Putamen (tissue), 1 donor: ENCODE measurements around the gene CFAP74.

Source experiments
- DNase-seq: peaks from one replicate; pipeline ENCODE4 v3.0.0-alpha.2; 2016; ENCODE audit warnings: low spot score

Gene CFAP74

DNA sequence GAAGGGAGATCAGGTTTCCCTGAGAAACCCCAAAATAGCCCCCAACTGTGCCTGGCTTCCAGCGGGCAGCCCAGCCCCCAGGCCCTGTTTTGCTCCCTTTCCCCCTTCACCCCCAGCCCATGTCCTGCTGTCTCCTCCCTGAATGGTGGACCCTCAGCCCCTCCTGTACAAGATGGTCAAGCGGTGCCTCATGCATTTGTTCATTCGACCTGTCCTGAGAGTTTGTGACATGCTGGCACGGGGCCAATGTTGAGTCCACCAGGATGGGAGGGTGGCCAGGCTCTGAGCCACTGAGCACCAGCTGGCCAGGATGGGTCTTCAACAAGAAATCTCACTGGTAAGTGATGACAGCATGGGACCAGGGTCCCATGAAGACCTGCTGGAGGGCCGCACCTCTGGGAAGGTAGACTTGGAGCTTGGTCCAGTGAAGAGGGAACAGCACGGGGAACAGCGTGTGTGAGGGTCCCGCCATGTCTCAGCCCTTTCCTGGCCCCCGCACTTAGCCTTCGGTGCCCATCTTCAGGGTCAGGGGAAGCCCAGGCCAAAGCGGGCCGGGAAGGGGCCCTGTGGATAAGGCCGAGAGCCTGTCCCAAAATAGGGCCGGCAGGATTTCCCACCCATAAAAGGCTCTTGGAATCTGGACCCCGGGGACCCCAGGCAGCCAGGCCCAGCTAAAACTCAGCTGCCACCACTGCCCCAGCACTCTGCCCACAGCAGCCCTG is 88.5 kb downstream of the CFAP74 start, which contains the start of gene CALML6:
TSS of gene CALML6 (plus strand) at position 290 of the 722 bp plus-strand sequence. CDS start at position 311, 21 bp downstream.
- DNase-seq, result no peak

DNA sequence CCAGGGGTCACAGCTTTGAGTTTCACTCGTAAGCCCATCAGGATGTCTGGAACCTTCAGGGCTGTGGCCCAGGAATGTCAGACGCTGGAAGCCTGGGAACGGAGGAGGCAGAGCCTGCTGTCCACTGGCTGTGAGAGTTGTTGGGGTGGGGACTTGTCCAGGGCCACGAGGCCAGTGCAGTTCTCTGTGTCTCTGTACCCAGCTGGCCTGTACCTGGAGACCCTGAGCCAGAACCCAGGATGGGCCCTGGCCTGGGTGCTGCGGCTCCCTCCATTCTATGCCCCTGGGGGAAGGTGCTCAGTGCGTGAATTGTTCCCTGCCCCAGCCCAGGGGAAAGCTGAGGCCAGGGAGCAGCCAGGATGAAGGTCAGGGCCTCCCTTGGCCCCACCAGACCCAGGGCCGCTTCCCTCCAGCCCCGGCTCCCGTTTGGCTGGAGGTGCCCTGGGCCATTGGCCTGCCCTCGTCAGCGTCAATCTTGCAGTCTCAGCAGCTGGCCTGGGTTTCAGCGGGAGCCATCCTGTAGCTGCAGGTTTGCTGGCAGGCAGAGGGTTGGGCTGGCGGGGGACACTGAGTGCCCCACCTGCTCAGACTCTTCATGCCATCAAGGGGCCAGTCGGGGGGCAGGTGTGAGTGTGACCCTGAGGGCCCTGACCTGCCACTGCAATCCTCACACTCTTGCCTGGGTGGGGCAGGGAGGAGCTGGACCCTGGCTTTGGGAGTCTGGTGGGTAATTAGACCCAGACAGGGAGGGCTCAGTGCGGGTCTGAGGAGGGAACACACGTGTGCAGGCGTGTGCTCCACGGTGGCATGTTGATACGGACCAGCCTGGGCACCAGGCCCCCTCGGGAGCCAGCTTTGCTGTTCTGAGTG is 89.2 kb downstream of the CFAP74 start:
- no peak for DNase-seq

GRCh38 chr1:1911350-1912041 is 92.1 kb downstream of the CFAP74 start:
- DNase-seq, result no peak

DNA sequence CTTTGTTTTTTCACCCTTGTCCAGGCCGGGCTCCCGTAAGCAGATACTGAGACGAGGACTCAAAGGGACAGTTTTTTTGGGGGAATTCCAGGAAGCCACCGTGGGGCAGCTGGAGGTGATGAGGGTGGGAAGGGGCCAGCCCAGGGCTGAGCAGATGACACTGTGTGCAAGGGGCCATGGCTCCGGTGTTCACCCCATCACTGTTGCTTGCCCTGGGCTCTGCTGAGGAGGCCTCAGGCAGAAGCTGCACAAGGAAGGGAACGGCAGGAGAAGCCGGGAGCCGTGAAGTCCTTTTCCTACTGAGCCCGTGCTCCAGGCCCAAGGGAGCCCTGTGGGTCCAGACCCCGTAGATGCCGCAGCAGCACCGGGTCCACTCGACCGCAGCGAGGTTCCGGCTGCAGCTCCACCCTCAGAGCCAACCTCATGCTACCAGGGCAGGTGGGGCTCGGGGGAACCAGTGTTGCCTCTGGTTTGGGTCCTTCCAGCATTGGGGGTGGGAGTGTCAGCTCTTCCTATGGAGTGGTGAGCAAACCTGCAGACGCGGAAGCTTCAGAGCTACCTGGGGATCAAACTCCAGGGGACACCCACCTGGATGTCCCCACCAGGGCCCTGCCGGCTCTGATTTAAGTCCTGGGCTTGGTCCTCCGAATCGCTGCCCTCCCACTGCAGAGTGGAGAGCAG is 92.8 kb downstream of the CFAP74 start:
- no peak for DNase-seq

DNA sequence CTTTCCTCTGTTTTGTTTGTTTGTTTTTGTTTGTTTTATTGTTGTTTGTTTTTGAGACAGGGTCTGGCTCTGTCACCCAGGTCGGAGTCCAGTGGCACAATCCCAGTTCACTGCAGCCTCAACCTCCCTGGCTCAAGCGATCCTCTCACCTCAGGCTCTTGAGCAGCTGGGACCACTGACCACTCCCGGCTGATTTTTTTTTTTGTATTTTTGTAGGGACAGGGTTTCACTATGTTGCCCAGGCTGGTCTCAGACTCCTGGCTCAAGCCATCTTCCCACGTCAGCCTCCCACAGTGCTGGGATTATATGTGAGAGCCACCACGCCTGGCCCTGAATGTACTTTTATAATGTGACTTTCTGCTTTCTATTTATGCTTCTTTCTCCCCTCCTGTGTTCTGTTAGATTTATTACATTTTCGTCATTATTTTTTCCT is 93.5 kb downstream of the CFAP74 start:
- DNase-seq, result no peak

DNA sequence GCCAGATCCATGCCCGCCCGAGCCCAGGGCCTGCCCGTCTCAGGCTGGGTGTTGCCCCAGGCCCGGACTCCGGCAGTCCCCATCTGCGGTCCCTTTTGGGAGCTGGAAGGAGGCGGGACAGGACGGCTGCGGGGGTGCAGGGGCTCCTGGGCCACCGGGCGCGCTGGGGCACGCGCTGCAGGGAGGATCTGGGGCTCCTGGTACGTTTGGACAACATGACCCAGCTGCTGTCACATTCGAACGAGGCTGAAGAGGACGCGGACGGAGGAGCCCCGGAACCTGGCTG is 95.1 kb downstream of the CFAP74 start:
- DNase-seq, result no peak

DNA sequence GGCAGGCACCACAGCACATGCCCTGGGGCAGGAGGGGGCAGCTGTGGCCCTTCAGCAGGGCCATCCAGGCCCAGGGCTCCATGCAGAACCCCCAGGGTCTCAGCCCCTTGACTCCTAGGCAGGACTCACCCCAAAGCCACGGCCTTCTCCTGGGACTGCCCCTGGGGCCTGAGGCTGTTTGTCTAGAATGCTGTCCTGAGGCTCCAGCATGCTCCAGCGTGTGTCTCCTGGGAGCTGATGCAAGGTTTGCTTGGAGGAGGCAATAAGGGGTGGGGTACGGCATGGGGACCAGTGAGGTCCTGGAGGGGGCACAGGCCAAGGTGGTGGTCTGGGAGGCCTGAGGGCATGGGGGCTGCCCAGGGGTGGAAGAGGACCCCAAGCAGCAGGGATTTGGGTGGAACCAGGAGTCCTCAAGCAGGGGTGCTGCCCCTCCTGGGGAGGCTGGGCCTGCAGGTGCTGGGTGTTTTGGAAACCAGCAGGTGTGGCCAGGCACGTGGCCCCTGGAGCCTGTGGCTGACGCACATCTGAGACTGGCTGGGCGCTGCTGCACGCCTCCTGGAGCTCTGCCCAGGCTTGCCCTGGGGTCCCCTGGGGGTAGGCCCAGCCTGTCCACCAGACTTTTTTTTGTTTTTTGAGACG is 96.4 kb downstream of the CFAP74 start:
- no peak for DNase-seq

- DNase-seq, result peak; percentile 83
These were observed 97.1 kb downstream of the CFAP74 start for GRCh38 chr1:1906185-1907097.

DNA sequence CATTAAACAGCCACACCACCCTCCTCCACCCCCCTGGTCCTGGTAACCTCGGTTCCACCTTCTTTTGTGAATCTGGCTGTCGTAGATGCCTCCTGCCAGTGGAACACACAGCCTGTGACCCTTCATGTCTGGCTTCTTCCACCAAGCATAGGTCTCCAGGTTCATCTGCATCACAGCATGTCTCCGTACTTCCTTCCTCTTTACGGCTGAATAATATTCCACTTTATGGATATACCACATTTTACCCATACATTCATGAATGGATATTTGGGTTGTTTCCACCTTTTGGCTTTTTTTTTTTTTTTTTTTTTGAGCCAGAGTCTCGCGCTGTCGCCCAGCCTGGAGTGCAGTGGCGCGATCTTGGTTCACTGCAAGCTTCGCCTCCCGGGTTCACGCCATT is 100.4 kb downstream of the CFAP74 start:
- no peak for DNase-seq

DNA sequence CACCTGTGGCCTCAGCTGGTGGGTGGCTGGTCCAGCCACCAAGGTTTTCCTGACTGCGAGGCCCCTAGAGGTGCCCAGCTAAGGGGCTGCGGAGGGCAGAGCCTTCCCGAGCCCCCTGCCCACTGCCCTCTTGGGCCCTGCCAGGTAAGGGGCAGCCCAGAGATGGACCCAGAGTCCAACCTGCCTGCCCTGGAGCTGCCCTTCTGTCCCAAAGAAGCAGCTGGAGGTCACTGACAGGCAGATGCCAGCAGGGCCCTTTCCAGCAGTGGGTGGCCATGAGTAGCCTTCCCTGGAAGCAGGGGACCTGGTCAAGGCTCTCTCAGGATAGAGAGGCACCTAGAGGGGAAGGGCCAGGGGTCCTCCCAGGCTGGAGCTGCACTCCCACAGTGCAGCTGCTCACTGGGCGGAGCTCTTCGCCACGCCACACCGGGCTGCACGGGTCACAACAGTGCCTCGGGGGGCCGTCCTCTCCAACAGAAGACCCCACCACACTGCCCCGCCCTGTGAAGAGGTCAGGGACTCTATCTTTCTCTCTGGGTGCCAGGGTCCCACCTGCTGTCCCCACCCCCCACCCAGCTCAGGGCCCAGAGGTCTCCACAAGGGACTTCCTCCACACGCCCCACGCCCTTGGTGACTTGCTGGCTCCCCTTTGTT is 101.8 kb downstream of the CFAP74 start:
- no peak for DNase-seq

- DNase-seq, result no peak
These were observed 102.5 kb downstream of the CFAP74 start for GRCh38 chr1:1900883-1901640.

GRCh38 chr1:1899967-1900327 is 103.6 kb downstream of the CFAP74 start:
- no peak for DNase-seq

DNA sequence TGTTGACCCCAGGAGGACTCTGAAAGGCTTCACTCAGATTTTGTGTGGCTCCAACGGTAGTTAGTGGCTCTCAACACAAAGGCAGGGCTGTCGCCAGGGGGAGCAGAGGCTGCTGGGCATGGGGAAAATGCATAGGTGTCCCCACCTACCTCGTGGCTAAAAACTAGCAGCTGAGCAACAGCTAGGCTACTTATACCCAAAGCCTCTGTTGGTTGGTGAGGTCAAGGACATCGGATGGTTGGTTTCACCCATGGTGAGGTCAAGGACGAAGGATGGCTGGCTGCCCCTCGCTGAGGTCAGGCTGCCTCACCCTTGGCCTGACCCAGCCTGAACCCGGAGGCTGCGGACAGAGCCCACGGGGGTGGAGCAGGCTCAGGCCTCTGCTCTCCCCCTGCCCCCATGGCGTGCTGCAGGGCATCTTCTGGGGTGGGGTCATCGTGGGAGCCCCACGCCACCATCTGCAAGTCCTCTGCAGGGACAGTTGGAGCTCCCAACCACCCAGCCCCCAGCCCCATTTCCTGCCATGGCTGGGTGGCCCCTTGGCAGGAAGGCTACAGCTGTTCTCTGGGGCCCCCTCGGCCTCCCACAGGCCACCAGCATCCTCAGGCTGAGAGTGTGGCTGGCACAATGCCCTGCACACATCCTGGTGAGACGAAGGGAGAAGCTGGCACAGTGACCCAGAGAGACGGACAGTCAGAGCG is 104.2 kb downstream of the CFAP74 start:
- DNase-seq, result no peak

DNA sequence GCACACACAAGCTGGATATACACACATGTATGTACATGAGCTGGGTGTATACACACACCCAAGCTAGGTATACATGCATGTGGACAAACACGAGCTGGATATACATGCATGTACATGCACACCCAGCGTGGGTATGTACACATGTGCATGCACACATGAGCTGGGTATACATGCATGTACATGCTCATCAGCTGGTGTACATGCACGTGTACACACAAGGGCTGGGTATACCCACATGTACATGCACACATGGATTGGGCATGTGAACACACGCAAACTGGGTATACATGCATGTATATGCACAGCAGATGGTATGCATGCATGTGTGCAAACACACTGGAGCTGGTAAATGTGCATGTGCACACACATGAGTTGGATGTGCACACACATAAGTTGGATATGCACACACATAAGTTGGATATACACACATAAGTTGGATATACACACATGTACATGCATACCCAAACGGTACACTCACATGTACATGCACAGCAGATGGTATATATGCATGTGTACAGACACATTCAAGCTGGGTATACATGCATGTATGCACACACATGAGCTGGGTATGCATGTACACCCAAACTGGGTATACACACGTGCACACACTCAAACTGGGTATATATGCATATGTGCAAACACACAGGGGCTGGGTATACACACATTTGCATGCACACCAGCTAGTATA is 105.2 kb downstream of the CFAP74 start:
- no peak for DNase-seq

- DNase-seq, result no peak
These were observed 107.9 kb downstream of the CFAP74 start for GRCh38 chr1:1895456-1896336.

DNA sequence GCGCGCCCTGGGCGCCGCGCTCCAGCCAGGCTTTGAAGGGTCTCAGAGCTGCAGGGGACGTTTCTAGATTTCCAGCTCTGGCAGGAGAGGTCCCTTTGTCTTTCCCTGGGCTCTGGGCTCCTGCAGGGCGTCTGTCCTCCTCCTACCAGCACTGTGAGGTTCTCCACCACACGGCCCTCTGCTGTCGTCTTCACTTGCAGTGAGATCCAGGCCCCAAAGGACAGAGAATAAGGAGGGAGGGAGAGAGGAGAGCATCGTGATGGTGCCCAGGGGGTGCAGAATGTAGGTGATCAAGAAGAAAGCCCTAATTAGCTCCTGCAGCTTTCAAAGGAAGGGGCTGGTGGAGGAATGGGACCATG is 108.5 kb downstream of the CFAP74 start:
- DNase-seq, result no peak

DNA sequence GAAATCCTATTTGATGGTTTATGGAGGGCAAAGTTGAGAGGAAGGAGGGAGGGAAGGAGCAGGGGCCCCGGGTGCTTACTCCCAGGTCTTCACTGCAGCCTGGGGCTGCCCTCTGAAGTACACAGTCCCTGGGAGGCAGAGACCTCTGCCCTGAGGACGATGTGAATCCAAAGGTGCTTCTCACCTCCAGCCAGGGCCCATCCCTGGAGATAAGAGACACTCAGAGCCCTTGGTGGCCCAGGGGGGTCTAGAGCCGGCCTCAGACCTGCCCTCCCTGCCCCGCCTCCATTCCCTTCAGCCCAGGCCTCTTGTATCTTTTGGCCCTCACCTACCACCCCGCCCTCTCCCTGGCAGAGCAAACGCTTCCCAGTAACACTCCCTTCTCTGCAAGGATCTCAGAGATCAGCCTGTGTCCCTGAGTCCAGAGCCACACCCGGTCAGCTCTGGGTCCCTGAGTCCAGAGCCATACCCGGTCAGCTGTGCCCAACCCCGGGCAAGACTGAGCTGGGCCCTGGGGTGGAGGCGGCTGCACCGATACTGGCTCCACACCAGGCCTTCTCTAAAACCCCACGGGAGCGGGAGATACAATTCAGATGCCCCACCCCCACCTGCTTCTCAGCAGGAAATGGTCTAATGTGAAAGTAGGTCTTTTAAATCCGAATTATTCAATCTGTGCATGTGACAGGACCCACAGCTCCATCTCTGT is 109.1 kb downstream of the CFAP74 start:
- no peak for DNase-seq
